ENCODE results near the gene EREG. TPM values are rescaled to one million over a fixed set of nuclear protein-coding genes. Genes with fewer than 3 reads are reported as not detected.

EREG gene
- total and polyA plus RNA-seq, 2 of the 8 experiments (the other 6 are each of a cell fraction or from before 2014, with no cell fraction given) = not detected

- Histone ChIP-seq H4K91ac (replicated peaks; ENCODE audit: insufficient read length, low read length) (no peak overlapping the region), H2BK5ac (ENCODE audit: low read depth, low read length) (no peak overlapping the region), H3K27me3 (replicated peaks in 1 of 4; ENCODE audit: control insufficient read depth in 3 of 4, extremely low read depth in 1 of 4, insufficient read depth in 3 of 4, low read length in 3 of 4) (no peaks in the 10 kb centered on the region), H3K4me2 (ENCODE audit: insufficient read depth in 1 of 2, low read depth in 2 of 2, low read length in 2 of 2) (no peak overlapping the region), H3K4me1 (replicated peaks in 1 of 4; ENCODE audit: control insufficient read depth in 3 of 4, insufficient read depth in 4 of 4, low read length in 3 of 4) (peaks cover 0 to 4% (median 0%) of the 10 kb centered on the region in 4 experiments; a peak in 2 of 7 replicates), H3K36me3 (ENCODE audit: control insufficient read depth in 2 of 4, insufficient read depth in 4 of 4, low read length in 3 of 4) (no peaks in the 10 kb centered on the region), H4K8ac (ENCODE audit: extremely low read depth, insufficient read depth, low read length) (no peak overlapping the region), H3K14ac (ENCODE audit: insufficient read length) (no peak overlapping the region), H3K9me3 (ENCODE audit: insufficient read depth in 2 of 2, low read depth in 1 of 2, low read length in 1 of 2) (no peaks in the 10 kb centered on the region), H3K23ac (ENCODE audit: insufficient read length) (no peak overlapping the region), H2BK20ac (ENCODE audit: low read length) (no peak overlapping the region), H2BK12ac (ENCODE audit: low read depth, low read length) (no peak overlapping the region), H3K23me2 (ENCODE audit: low read depth, low read length) (no peaks in the 10 kb centered on the region), H3K79me2 (ENCODE audit: control insufficient read depth in 1 of 2, insufficient read depth in 2 of 2, low read length in 2 of 2) (no peaks in the 10 kb centered on the region), H3K27ac (ENCODE audit: low read depth, low read length) (no peak overlapping the region), H3K18ac (ENCODE audit: extremely low read depth, low read length) (no peak overlapping the region), H3K4ac (replicated peaks; ENCODE audit: insufficient read length, low read depth, low read length) (no peak overlapping the region), H3K9ac (replicated peaks in 1 of 4; ENCODE audit: extremely low read depth in 1 of 4, low read depth in 3 of 4, low read length in 3 of 4) (no peak overlapping the region), H2AK5ac (ENCODE audit: low read depth, low read length) (no peak overlapping the region), H2BK120ac (replicated peaks; ENCODE audit: low read depth, low read length) (no peak overlapping the region), H4K20me1 (replicated peaks in 1 of 2; ENCODE audit: control insufficient read depth in 1 of 2, insufficient read depth in 2 of 2, low read length in 2 of 2) (no peaks in the 10 kb centered on the region), H3K4me3 (ENCODE audit: extremely low read depth in 1 of 4, insufficient read depth in 2 of 4, low read depth in 3 of 4, low read length in 4 of 4) (no peak overlapping the region), H2BK15ac (ENCODE audit: low read length) (no peak overlapping the region), H3K79me1 (ENCODE audit: low read depth, low read length) (no peaks in the 10 kb centered on the region), H3K56ac (replicated peaks; ENCODE audit: insufficient read length, low read depth, low read length) (no peak overlapping the region), H4K5ac (ENCODE audit: insufficient read length, low read depth, low read length) (no peak overlapping the region), H2AFZ (ENCODE audit: low read length) (0 out of 2 replicates have a peak overlapping the region, but pooled peaks have one; percentile 71)
- FAIRE-seq (no peak), DNase-seq (ENCODE audit: low read depth in 1 of 2, low spot score in 2 of 2) (no peak)
- ChIA-PET POLR2A (ENCODE audit: partially characterized antibody) (no interaction called here), CTCF (ENCODE audit: partially characterized antibody) (interaction anchor here (1.0 to 1.3 kb wide), 2 partner anchors 19 to 340 kb away, joined by 3 to 4 read pairs; no protein-coding TSS in a partner anchor)
- WGBS, 2 experiments (ENCODE audit: extremely low coverage in 1 of 2, insufficient coverage in 1 of 2, insufficient read length in 1 of 2, insufficient replicate concordance in 2 of 2, low coverage in 1 of 2, low lambda C conversion rate in 2 of 2, missing lambda C conversion rate in 1 of 2) = 86% methylated on average over 2 of the region's 2 CpGs; no CpG with 5 or more reads in 1 of the 2 experiments
- TF ChIP-seq HDAC2 (IDR thresholded peaks at IDR 0.05; ENCODE audit: borderline replicate concordance in 1 of 2, low read depth in 2 of 2, low read length in 2 of 2) (no peak), PHF8 (conservative IDR thresholded peaks at IDR 0.05; ENCODE audit: low read depth, low read length) (no peak), CHD1 (IDR thresholded peaks at IDR 0.05; ENCODE audit: low read depth, low read length) (no peak), KDM4A (IDR thresholded peaks at IDR 0.05; ENCODE audit: low read depth, low read length, severe bottlenecking) (no peak), TBP (IDR thresholded peaks at IDR 0.05; ENCODE audit: low read depth, low read length) (no peak), HDAC6 (IDR thresholded peaks at IDR 0.05; ENCODE audit: low read depth, low read length) (no peak), SP2 (IDR thresholded peaks at IDR 0.05; ENCODE audit: low read length) (no peak), SIX5 (IDR thresholded peaks at IDR 0.05; ENCODE audit: low read depth, low read length) (no peak), RAD21 (IDR thresholded peaks at IDR 0.05 in 1 of 2, conservative IDR thresholded peaks at IDR 0.05 in 1 of 2; ENCODE audit: low read depth in 2 of 2, low read length in 2 of 2) (no peak), MAFK (IDR thresholded peaks at IDR 0.05; ENCODE audit: low read depth, low read length) (no peak), SIRT6 (IDR thresholded peaks at IDR 0.05; ENCODE audit: low read length) (no peak), NANOG (IDR thresholded peaks at IDR 0.05; ENCODE audit: insufficient read depth, low read depth, low read length, poor library complexity, severe bottlenecking) (no peak), BACH1 (IDR thresholded peaks at IDR 0.05; ENCODE audit: low read length) (no peak), KDM1A (IDR thresholded peaks at IDR 0.05; ENCODE audit: borderline replicate concordance, low read length) (no peak)
These were observed 33.7 kb upstream of the EREG start for GRCh38 chr4:74331252-74331651.
